HG03159 (cell line): Measurements from ENCODE around the gene SHANK3.
"Not testable (repeated sequence)": the region's sequence is repeated elsewhere in the genome, so short reads cannot be mapped to it uniquely, and the experiment has no call there.

Experiments used
- ATAC-seq: cut with Tn5 transposase; IDR thresholded peaks from one replicate; pipeline ENCODE4 v1.9.1; 2021; ENCODE audit warnings: mild to moderate bottlenecking, moderate library complexity; ENCODE audit not compliant: unreplicated experiment

The SHANK3 gene

DNA sequence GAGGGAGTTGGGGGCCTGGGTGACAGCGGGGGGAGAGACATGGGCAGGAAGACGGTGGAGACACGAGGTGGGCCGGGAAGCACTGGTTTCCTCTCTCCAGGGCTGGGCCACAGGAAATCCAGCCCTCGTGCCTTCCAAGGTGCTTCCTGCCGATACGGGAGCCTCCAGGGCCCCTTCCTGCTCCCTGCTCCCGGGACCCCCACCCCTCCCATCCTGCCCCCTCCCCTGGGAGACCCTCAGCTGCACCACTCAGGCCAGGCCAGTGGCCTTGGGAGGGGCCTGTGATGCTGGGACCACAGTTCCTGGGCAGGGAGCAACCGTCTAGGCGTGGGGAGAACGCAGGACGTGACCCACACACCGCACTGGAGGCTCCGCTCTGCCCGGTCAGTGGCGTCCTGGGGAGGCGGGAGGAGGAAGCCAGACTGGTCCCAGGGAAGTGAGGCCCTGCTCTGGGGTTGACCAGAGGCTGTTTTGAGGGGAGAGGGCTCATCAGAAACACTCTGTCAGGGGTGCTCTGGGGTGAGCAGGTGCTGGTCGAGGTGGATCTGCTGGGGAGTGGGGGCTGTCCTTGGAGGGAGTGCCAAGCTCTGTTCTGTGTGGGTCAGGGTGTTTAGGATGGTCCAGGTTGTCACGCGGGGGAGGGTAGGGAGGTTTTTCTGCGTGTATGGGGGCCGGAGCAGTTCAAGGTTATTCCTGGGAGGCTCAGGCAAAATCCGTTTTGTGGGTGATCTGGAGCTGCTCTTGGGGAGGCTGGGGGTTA lies at the start of gene SHANK3:
Gene SHANK3 (plus strand): TSS at position 353 of the 760 bp plus-strand sequence.
- no peak for ATAC-seq

DNA sequence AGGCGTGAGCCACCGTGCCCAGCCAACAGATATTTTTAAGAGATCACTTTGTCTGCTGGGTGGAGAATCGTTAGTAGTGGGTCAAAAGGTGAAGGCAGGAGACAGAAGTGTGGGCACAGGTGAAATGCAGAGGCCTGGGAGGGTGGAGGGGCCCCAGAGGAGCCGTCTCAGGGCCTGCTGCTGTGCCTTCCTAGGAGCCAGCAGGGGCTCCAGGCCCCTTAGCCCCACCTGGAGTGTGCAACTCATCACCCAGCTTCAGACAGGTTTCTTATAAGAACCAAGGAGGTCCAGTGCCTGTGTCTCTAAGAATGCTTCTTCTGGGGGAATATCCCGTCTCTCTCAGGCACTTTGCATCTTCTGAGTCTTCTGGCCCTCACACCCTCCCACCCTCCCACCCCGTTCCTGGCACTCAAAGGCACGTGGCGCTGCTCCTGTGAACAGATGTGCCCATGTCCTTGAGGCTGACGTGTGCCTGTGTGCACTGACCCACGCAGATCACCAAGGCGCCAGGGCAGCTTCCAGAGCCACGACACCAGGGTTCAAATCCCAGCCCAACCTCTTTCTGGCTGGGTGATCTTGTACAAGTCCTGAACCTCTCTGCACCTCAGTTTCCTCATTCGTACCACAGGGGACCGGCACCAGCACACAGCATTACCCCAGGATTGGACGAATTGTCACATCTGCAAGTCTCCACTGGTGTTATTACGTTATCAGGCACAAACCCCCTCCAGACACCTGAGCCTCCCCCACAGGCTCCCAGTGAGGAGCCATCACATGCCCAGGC lies 48.1 kb upstream of the SHANK3 start:
- no peak for ATAC-seq

DNA sequence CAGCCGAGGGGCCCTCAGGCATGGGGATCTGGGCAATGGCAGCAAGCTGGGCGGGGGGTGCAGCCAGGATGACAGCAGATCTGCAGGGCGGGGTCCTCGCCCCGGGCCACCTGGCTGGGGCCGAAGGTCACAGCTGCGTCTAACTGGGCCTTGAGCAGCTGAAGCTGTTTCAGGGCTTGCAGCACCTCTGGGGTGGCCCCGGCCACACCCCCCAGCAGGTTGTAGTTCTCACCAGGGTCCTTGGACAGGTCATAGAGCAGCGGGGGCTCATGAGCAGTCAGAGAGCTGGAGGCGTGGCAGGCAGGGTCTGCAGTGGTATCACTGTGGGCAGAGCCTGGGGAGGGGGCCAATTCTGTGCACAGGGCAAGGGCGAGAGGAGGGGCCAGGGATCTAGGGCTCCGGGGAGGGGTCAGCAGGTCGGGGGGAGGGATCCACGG lies 47.5 kb upstream of the SHANK3 start:
- no peak for ATAC-seq

DNA sequence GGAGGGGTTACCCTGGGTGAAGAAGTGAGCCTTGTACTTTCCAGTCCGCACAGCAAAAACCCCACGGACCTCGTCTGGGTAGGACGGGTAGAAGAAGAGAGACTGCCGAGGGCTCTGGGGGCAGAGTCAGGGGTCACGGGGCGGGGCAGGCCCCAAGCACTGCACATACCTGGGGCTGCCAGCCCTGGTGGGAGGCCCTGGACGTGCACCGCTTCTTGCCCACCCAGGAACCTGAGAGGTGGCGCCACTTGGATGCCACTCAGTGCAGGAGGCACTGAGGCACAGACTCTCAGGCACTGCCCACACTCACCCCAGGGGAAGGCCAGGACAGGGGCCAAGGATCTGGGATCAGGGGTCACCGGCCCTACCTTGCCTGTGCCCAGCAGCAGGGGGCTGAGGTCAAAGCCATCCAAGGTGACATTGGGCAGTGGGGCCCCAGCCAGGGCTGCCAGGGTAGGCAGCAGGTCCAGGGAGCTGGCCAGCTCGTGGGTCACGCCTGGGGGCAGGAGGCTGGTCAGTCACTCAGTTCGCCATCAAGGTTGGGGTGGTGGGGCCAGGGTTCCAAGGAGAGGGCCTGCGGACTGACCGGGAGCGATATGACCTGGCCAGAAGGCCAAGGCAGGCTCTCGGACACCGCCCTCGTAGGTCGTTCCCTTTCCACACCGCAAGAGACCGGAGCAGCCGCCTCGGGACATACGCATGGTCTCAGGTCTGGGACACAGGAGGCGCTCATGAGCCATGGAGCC lies 46.9 kb upstream of the SHANK3 start:
- ATAC-seq: no peak

DNA sequence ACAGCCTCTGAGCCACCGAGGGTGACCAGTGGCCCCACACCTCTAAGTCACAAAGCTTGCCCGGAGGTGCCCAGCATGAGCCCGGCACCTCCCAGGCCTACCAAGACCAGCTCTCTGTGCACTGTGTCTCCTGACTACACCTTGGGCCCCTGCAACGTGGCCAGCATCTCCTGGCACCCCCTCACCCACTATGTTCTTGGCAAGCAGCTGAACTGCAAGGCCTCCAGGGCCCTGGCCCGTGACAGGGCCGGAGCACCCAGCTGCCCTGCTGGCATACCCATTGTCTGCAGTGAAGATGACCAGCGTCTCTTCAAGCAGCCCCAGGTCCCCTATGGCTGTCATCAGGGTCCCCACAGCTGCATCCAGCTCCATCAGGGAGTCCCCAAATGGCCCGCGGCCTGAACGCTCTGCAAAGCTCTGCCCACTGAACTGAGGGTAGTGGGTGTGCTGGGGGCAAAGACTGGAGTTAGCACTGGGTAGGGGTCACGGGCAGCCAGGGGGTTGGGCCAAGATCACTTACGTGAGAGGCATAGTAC lies 46.2 kb upstream of the SHANK3 start:
- no peak for ATAC-seq

DNA sequence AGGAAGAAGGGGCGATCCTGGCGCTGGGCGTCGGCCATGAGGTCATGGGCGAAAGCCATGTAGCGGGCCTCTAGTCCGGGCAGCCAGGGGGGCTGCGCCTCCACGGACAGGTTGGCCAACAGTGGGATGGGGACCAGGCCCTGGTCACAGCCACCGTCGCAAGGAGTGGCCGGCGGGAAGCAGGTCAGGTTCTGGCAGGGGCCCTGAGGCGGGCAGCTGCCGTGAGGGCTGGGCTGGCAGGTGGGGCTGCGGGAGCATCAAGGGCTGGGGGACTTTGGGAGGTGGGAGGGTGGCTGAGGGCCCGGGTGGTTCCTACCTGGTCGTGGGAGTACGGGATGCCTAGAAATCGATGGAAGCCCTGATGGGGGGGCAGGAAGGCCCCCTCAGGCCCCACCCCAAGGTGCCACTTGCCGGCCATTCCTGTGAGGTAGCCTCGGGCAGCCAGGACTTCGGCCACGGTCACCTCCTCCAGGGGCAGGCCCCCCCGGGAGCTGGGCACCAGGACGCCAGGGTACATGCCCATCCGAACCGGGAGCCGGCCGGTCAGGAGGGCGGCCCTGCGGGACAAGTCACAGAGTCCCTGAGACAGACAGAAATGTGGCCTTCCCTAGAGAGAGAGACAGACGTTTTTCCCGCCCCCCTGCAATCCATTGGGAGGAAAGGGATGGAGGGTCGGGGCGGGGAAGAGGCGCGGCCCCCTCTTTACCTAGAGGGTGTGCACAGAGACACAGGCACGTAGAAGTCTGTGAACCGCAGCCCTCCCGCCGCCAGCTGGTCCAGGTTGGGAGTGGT lies 45.6 kb upstream of the SHANK3 start:
- ATAC-seq: no peak

DNA sequence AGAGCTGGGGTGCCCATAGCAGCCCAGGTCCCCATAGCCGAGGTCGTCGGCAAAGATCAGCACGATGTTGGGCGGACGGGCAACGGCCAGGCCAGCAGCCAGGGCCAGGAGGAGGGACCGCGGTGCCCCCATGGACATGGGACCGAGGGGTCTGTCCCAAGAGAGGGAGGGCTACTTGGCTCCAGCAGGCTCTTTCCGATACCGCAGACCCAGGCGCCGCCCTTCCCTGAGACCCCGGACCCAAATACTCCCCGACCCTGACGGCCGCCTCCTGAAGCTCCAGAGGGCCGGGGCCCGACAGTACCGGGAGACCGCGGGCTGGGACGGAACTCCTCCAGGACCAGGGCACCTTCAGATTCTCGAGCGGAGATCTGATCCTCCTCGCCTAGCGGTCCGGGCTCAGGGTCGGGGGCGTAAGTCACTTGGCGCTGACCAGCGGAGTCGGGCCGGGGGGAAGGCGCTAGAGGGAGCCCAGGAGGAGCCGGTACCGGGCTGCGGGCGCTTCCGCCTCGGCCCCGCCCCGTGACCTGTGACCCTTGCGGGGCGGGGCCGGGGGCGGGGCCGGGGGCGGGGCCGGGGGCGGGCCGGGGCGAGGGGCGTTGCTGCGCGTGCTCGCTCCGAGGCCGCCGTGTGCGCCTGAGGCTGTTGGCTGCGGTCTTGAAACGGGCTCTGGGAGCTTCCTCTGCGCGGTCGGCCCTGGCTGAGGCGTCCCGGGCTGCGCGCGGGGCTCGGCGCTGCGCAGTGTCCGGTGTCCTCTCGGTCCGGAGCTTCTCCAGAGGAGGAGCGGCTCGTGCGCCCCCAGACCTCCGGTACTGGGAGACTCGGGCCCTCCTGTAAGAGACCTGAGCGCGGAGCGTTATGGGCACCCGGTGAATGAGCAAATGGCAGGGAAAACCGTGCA lies 44.7 kb upstream of the SHANK3 start, which contains the start of gene ARSA:
Gene ARSA (minus strand): TSS at position 511 of the 901 bp plus-strand sequence. CDS start 373 bp downstream, at position 138.
- ATAC-seq: peak; percentile 69

DNA sequence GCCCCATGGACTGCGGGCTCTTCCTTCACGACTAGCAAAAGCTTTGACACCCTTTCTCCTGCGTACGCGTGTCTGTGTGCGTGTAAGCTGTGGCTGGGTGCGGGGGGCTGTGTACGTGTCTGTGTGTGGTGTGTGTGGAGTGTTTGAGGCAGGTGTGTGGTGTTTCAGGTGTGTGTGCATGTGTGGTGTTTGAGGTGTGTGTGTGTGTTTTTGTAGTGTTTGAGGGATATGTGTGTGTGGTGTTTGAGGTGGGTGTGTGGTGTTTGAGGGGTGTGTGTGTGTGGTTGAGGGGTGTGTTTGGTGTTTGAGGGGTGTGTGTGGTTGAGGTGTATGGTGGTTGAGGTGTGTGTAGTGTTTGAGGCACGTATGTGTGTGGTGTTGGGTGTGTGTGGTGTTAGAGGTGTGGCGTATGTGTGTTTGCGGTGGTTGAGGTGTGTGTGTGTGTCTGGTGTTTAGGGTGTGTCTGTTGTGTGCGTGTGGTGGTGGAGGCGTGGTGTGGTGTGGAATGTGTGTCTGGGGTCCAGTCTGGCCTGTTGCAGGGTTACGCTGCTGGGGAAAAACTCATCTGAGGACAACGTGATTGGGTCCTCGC lies 44.0 kb upstream of the SHANK3 start:
- peak; percentile 9 for ATAC-seq

DNA sequence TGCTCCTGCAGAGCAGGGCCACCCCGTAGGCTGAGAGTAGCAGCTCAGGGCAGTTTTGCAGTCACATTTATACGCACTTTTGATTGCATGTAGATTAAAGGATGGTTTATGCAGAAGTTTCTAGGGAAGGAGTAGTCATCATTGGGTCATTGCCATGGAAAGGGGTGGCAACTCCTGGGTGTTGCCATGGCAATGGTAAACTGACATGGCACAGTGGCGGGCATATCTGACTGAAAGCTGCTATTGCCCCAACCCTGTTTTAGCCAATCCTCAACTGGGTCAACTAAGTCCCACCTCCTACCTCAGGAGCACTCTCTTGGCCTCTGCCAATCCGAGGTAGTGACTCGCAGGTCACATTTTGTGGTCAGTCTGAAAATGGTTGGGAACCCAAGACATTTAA lies 42.2 kb upstream of the SHANK3 start:
- ATAC-seq: no peak

DNA sequence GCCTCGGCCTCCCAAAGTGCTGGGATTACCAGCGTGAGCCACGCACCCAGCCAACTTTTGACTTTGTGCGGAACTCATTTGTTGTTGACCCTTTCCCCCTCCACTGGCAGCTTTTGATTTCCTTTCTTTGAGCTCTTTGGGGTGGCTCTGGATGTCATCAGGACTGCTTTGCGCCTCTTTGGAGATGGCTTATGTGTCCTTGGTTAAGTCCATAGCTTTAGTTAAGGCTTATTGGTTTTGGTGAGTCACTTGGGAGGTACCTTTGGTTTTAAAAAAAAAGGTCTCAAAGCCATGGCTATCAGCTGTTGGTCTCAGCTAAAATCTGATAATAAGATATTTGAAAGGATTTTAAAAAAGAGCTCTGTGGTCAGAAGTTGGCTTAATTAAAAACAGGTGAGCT lies 39.5 kb upstream of the SHANK3 start:
- ATAC-seq: no peak

DNA sequence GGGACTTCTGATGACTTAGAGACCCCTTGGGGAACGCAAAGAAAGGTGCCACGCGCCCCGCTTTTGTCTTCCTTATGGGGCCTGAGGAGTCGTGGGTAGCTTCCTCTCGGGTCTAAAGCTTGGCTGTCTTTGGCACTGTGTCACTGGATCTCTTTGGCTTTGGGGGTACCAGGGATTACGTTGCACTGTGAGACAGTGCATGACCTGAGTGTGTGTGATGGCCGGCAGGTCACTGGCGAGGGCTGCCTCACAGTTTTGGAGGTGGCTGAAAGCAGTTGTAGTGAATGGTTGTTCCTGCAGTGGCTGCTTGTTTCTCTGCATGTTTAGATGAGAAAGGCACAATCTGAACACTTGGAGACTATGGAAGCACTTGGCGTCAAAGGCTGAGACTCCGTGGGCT lies 38.9 kb upstream of the SHANK3 start:
- ATAC-seq: no peak

DNA sequence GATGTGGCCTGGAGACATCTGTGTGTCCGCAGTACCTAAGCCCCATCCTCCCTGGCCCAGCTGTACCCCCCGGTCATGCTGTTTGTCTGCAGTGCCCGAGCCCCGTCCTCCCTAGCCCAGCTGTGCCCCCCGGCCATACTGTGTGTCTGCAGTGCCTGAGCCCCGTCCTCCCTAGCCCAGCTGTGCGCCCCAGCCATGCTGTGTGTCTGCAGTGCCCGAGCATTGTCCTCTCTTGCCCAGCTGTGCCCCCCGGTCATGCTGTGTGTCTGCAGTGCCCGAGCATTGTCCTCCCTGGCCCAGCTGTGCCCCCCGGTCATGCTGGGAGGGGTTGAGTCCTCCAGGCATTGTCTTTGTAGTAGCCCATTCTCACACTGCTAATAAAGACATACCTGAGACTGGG lies 37.0 kb upstream of the SHANK3 start:
- ATAC-seq: no peak

DNA sequence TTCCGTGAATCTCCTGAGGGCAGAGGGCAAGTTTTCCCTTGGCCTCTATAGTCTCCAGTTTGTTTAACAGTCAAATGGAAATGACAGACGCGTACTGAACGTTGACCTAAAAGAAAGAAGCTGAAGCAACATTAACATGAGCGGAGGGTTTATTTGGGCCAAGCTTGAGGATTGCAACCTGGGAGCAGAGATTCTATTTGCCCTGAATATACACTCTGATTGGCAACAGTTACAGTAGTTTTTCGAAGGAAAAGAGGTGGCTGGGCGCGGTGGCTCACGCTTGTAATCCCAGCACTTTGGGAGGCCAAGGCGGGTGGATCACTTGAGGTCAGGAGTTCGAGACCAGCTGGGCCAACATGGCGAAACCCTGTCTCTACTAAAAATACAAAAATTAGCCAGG lies 32.3 kb upstream of the SHANK3 start:
- not testable (repeated sequence) for ATAC-seq

DNA sequence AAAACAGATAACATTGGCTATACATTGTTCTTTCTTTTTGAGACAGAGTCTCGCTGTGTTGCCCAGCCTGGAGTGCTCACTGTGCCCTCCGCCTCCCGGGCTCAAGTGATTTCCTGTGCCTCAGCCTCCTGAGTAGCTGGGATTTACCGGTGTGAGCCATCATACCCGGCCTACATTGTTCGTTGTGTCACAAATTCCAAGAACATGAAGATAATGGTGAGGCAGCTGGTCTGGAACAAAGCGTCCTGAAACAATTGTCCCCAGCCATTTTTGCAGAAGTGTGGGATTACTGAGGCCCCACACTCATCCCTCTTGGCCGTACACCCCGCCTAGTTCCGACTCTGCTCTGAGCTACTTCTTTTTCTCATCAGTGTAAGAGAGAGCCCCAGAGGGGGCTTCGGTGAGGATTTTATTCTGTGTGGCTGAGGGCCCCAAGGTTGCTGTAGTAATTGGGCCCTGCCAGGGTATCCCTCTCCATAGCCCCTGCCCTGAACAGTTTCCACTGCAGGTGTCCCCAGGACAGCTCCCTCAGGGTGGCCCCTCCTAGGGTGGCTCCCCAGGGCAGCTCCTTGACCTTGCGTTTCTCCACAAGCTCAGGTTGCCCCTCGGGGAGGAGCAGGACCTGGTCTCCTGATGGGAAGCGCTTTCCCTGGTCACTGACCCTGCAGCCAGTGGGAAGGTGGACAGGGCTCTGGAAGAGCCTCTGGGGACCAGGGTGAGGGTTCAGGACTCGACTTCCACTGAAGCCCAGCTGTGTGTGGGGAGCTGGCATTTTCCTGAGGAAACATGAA lies 31.6 kb upstream of the SHANK3 start:
- no peak for ATAC-seq

DNA sequence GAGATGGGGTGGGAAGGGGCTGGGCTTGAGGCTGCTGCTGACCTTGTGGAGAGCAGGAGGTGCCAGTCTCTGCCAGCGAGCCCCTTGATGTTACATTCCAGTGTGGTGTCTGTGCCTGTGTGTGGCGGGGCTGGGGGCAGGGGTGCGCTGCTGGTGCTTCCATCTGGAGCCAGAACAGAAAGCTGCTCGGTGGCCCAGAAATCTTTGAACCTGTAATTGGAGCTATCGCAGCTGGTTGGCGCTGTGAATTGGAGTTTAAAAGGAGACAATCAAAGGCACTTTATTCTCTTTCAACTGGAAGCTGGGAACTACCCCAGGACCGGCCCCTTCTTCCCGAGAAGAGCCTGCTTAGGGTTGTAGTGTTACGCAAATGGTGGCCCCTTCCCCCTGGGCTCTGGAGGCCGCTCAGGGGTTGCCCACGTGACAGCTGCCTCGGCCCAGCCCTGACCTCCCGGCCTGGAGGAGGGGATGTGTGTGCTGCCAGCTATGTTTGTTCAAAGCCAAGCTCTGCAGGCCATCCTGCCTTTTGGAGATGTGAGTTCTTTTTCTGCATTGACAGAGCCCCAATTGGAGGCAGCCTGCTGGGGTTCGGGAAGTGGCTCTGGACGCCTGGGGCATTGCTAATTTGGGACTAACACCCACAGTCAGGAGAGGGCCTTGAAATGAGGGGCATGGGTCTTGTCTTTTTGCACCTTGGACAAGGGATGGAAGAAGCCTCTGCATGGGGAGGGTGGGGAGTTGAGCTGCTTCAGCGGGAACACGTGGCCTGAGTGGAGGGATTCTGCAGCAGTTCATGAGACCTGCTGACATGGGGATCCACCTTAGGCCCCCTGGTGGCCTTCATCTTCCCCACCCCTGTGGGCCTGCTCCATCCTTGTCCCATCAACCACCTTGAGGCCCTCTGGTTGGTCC lies 30.7 kb upstream of the SHANK3 start:
- ATAC-seq: no peak

DNA sequence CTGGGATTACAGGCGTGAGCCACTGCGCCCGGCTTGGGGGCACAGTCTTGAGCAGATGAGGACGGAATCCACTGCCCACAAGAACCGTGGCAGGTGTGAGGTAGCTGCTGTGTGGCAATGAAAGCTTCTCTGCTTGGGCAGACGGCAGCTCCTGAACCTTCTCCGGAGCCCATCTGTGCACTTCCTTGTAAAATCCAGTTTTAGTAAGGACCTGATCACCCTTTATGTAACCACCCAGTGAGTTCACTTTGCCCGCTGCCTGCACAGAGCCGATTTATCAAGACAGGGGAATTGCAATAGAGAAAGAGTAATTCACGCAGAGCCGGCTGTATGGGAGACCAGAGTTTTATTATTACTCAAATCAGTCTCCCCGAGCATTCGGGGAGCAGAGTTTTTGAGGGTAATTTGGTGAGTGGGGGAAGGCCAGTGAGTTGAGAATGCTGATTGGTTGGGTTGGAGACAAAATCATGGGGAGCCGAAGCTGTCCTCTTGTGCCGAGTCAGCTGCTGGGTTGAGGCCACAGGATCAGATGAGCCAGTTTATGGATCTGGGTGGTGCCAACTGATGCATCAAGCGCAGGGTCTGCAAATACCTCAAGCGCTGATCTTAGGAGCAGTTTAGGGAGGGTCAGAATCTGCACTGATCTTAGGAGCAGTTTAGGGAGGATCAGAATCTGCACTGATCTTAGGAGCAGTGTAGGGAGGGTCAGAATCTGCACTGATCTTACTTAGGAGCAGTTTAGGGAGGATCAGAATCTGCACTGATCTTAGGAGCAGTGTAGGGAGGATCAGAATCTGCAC lies 29.4 kb upstream of the SHANK3 start:
- not testable (repeated sequence) for ATAC-seq

DNA sequence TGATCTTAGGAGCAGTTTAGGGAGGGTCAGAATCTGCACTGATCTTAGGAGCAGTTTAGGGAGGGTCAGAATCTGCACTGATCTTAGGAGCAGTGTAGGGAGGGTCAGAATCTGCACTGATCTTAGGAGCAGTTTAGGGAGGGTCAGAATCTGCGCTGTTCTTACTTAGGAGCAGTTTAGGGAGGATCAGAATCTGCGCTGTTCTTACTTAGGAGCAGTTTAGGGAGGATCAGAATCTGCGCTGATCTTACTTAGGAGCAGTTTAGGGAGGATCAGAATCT lies 28.9 kb upstream of the SHANK3 start:
- not testable (repeated sequence) for ATAC-seq
